Fibroblast of skin of back (primary cell): Measurements from ENCODE around the gene KIAA0232.
"Not testable (repeated sequence)": the region's sequence is repeated elsewhere in the genome, so short reads cannot be mapped to it uniquely, and the experiment has no call there.

ENCODE experiments used
- DNase-seq: peaks from one replicate; pipeline ENCODE4 v3.0.0-alpha.2; 2013

KIAA0232 gene

DNA sequence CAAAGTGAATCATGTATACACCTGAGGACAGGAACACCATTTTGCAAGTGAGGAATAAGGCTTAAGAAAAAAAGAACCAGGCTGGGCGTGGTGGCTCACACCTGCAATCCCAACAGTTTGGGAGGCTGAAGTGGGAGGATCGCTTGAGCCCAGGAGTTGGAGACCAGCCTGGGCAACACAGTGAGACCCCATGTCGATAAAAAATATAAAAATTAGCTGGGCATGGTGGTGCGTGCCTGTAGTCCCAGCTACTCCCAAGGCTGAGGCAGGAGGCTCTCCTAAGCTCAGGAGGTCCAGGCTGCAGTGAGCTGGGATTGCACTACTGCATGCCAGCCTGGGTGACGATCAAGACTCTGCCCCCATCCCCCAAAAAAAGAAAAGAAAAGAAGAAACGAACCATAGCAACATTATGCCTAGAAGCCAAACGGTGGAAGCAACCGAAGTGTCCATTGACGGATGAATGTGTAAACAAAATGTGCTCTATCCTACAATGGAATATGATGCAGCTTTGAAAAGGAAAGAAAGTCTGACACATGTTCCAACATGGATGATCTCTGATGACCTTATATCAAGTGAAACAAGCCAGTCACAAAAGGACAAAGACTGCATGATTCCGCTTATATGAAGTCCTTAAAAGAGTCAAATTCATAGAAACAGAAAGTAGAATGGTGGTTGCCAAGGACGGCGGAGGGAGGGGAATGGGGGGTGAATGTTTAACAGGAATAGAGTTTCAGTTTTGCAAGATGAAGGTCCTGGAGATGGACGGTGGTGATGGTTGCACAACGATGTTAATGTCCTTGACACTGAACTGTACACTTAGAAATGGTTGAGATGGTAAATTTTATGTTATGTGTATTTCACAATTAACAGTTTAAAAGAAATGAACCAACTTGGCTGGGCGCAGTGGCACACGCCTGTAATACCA lies 8.6 kb upstream of the KIAA0232 start:
- DNase-seq, result no peak

DNA sequence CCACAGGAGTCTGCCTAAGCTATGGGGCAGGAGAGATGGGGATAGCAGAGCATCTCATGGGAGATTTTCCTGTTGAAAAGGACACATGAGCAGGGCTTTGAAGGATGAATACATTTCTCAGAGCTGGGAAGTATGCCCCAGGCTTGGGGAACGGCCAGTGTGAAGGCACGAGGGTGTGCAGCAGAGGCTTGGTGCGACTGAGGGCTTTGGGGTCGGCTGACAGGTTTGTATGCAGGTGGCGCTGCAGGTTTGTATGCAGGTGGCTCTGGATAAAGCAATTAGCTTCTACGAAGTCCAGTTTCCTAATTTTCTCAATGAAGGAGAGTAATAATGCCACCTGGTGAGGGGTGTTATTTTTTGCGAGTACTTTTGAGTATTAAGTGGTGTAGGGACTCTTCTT lies 6.8 kb upstream of the KIAA0232 start:
- no peak for DNase-seq

DNA sequence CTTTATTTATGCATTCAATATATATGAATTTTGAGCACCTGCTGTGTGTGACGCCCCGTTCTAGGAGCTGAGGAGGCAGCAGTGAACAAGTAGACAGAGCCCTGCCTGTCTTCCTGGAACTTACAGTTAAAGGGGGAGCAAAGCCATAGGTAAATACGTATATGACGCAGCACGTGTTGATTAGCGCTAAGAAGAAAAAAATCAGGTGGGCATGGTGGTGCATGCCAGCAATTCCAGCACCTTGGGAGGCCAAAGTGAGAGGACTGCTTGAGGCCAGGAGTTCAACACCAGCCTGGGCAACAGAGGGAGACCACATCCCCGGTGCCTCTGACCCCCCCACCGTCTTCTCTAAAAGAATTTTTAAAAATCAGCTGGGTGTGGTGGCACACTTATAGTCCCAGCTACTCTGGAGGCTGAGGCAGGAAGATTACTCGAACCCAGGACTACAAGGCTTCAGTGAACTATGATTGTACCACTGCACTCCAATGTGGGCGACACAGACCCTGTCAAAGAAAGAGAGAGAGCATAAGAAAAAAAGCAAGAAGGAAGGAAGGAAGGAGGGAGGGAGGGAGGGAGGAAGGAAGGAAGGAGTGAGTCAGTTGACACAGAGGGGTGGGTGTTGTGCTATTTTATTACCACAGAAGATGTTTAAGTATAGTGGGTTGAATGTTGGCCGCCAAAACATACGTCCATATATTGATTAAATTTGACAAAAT lies 5.4 kb upstream of the KIAA0232 start:
- no peak for DNase-seq

DNA sequence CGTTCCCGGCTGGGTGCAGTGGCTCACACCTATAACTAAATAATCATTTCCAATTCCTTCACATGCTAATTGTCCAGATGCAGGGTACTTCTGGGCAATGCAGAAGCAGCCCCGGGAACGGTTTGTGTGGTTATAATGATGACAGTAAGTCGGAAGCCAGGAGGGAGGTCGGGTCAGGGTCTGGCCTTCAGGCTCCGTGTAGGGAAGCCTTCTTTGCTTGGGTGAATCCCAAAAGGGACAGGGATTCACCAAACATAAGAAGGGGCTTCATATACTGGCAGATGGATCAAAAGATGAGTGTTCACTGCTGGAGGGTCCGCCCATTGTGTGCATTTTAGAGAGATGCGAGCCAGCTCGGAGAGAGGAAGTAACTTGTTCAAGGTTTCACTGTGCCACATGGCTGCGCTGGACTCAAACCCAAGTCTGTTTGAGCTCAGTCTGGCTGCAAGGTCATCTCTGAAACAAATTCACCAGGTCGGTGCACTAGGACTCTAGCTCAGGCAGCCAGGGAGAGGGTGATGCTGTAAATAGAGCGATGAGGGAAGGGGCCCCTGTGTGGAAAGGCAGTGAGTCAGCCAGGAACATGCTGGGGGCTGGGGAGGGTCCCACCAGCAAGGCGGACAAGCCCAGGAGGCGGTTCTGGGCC lies 4.8 kb upstream of the KIAA0232 start:
- DNase-seq, result no peak

DNA sequence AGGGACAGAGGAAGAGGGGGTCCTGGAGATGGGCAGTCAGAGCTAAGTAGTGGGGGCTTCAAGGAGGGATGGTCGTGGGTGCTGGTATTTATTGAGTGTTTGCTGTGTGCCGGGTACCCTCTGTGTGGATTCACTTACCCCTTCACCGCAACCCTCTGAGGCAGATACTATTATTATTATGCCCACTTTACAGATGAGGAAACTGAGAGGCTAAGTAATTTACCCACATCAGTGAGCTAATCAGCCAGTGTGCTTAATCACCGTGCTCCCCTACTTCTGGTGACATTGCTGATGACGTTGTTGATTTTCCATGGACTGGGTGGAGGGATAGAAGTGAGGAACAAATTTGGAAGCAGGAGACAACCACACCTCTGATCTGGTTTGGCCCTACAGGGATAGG lies 4.1 kb upstream of the KIAA0232 start:
- no peak for DNase-seq

DNA sequence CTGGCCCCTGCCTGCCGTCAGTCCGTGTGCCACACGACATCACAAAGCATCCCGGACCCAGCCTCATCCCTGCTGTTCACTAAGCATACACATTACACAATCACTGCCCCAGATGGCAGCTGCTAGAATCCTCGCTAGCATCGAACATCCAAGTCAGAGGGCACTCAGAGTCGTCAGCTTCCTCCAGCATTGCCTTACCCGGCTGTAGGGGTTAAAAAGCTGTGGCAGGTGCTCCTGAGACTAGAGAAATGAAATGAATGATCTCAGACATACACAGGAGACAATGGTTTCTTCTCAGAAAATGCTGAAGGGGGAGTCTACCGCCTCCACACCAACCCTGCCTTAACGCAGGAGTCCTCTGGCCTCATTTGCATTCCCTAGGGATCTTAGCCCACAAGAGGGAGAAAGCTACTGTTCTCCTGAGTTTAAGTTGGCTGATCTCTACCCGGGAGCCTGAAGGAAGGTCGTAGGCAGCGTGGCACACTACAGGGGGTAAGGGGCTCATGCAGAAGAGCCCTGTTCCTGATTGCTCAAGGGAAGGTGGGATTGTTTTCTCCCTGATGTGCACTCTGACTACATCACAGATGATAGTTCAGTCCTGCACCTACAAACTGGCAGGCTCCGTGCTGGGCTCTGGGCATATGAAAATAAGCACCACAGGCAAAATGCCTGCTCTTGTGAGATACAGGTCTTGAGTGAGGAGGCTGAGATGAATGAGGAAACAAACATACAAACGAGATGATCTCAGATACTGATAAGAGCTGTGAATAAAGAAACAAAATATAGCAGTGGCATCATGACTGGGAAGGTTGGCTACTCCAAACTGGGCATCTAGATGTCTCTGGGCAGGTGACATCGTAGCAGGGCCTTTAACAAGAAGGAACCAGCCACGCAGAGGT lies 2.6 kb upstream of the KIAA0232 start:
- DNase-seq, result peak; percentile 29

DNA sequence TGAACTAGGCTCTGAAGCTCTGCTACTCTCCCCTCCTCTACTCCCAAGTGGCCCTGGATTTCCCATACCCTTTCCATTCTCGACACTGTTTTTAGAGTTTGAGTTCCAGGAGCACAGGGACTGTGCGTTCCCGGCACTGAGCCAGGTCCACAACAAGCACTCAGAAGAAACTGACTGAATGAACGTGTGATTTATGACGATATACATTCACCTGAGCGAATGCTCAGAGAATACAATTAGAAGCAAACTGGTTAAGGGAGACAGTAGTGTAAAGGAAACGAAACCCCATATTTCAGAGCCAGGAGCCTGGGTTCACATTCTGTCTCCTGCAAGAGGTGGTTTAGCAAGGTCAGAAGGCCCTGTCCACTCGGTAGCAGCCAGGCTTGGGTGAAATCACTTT lies 1.4 kb upstream of the KIAA0232 start:
- DNase-seq, result no peak

DNA sequence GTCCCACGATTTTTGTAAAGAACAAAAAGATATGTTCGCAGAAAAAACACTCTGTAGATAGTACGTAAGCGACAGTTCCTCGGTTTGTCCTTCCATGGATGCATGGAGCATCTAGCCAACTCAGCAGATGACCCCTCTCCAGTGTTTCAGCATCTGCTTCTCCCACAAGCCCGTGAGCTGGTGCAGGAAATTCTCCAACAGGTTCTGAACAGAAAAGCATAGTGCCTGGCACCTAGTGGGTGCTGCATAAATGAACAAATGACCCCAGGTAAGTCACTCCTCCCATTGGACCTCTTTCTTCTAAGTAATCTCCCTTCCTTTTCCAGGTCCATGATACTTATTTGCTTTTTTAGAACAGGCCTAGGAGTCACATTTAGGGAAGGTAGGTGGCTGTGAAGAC lies 966 bp upstream of the KIAA0232 start:
- DNase-seq, result no peak

DNA sequence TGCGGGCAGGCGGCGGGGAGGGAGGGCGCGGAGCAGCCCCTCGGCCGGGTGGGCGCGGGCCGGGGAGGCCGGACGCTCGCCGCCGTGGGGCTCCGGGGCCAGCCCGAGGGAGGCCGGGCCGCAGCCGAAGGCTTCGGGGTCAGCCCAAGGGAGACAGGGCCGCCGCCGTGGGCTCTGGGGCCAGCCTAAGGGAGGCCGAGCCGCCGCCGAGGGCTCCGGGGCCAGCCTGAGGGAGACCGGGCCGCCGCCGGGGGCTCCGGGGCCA lies 251 bp downstream of the KIAA0232 start:
- DNase-seq, result no peak

DNA sequence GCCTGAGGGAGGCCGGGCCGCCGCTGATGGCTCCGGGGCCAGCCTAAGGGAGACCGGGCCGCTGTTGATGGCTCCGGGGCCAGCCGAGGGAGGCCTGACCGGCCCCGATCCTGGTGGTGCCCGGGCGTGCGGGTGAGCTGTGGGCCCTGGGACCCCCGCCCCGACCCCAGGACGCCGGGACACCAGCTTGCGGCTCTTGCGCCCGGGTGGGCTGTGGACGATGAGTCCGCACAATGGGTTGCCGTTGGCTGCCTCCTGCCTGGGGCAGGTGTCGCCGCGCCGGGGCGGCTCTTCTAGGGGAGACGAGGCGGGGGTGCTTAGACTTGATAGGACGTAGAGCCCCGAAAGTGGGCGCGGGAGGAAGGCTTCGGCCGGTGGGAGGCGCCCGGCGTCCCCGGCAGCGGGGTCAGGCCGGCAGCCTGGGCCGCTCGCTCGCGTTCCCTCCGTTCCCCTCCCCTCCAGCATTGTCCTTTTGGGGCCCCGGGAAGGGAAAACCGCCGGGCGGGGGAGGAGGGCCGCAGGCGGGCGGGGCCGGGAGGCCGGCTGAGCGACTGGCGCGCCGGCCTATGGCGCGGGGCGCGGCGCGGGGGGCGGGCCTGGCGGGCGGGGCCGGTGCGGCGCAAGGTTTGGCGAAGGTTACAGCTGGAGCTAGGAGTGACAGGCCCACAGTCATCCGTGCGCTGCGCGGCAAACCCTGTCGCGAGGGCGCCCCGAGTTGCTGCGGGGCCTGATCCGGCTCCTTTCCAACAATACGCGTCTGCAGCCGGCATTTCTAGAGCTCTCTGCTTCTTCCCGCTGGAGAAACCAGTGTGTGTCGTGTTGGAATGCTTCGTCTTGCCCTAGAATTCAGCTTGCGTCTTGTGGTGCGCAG lies 819 bp downstream of the KIAA0232 start:
- DNase-seq, result peak; percentile 88

DNA sequence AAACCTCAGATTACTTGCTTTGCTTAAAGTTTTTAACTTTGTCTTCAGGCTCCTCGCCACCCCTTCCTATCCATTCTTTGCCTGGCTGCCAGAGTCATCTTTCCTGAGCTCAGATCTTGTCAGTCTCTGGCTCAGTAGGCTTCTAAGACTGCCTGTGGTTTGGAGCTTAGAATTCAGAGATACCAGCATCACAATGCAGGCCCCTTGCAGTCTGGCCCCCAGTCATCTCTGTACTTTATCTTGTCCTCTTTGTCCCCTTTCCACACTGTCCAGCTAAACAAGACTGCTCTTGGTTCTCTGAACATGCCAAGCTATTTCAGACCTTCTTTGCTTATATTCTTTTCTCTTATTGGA lies 3.0 kb downstream of the KIAA0232 start:
- no peak for DNase-seq

DNA sequence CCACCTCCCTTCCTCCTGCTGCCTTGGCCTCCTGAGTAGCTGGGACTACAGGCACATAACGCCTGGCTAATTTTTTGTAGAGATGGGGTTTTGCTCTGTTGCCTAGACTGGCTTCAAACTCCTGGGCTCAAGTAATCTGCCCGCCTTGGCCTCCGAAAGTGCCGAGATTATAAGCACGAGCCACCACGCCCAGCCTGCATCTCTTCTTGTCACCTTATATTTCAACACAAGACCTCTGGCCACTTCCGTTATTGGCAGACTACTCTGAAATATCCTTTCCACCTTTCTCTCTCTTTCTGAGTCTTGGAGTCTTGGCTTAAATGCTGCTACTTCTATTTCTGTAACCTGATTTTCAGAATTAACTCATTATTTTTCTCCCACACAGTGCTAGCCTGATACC lies 5.6 kb downstream of the KIAA0232 start:
- no peak for DNase-seq

DNA sequence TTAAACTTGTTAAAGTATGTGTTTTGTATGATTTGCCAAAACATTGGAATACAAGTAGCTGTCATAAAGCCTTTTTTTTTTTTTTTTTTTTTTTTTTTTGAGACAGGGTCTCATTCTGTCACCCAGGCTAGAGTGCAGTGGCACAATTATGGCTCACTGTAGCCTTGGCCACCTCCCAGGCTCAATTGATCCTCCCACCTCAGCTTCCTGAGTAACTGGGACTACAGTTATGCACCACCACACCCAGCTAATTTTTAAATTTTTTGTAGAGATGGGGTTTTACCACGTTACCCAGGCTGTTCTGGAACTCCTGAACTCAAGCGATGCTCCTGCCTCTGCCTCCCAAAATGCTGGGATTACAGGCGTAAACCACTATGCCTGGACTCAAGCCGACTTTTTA lies 8.7 kb downstream of the KIAA0232 start:
- not testable (repeated sequence) for DNase-seq

DNA sequence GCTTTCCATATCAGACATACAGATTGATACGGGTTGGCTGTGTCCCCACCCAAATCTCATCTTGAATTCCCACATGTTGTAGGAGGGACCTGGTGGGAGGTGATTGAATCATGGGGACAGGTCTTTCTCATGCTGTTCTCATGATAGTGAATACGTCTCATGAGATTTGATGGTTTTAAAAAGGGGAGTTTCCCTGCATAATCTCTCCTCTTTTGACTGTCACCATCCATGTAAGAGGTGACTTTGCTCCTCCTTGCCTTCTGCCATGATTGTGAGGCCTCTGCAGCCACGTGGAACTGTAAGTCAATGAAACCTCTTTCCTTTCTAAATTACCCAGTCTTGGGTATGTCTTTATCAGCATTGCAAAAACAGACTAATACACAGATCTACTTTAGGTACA lies 9.3 kb downstream of the KIAA0232 start:
- not testable (repeated sequence) for DNase-seq

DNA sequence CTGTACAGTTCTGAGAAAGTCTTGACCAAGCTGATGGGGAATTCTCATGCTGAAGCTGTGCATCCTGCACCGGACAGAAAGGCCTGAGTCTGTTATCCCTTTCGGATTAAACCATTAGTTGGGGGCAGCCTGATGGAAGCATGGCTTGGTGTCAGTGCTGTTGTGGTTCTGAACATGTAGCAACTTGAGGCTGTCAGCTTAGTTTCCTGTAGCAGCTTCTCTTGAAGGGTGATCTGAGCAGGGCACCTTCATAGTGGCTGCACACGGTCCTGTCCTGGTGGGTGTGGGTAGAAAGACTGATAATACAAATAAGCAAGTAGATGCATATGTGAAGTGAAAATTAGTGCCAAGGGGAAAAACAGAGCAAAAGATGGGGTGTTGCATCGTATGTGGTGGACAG lies 11.7 kb downstream of the KIAA0232 start:
- DNase-seq, result no peak

DNA sequence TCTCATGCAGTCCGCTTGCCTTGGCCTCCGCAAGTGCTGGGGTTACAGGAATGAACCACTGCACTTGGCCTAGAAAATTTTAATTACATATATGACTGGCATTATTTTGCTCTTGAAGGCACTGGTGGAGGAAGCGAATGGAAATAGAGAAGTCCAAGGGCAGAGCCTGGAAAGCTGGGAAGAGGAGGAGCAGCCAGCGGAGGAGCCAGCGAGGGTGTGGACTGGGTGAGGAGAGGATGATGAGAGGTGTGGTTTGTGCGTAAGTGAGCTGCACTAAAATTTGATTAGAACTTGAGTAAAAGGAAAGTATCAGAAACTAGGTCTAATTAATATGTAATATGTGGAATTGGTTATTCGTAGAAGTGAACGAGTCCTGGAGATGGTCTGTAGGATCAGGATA lies 13.3 kb downstream of the KIAA0232 start:
- DNase-seq, result no peak

DNA sequence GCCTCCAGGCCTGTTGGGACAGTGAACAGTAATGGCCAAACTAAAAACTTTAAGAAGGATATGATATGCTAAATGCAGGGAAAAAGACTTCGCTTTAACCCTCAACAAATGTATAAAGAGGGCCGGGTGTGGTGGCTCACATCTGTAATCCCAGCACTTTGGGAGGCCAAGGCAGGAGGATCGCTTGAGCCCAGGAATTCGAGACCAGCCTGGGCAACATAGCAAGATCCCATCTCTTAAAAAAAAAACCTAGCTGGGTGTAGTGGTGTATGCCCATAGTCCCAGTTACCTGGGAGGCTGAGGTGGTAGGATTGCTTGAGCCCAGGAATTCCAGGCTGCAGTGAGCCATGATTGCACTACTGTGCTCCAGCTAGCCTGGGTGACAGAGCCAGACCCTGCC lies 14.8 kb downstream of the KIAA0232 start:
- DNase-seq, result not testable (repeated sequence)

DNA sequence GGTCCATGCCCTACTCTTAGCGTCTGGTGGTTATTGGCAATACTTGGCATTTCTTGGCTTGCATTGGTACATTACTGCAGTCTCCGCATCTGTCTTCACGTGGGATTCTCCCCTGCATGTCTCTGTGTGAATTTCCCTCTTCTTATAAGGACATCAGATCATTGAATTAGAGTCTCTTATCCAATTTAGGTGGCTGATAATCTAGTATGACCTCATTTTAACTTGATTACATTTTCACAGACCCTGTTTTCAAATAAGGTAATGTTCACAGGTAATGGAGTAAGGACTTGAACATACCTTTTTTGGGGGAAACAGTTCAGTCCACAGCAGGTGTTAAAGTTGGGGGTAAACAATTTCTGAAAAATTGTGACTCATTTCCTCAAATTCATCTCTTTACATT lies 16.6 kb downstream of the KIAA0232 start:
- DNase-seq, result no peak

DNA sequence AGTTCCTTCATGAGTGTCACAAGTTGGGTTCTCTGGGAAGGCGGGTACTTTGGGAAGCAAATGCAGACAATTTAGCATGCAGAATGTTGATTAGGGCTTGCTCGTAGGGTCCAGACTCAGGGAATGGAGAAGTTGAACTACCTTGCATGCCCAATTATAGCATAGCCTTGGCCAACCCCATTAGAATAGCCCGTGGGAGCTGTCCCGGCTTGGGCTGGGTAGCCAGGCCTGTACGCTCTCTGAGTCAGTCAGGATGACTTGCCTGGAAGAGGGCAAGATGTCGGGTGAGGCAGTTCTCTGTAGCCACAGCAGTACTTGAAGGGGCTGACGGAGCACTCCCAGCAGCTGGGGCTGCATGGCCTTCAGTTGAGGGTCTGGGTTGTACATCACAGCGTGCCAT lies 19.5 kb downstream of the KIAA0232 start:
- DNase-seq, result no peak

DNA sequence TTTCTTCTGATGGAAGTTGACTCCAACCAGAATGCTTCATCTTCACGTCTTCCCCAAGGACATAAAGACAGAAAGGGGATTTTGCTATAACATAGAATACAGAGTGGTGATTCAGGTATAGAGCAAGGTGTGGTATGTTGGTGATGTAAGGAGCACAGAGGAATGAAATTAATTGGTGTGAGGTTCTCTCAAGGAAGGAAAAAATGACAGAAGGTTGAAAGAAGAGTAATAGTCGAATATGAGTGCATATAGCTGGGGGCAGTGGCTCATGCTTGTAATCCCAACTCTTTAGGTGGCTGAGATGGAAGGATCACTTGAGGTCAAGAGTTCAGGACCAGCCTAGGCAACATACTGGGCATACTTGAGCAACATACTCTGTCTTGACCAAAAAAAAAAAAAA lies 20.1 kb downstream of the KIAA0232 start:
- no peak for DNase-seq

DNA sequence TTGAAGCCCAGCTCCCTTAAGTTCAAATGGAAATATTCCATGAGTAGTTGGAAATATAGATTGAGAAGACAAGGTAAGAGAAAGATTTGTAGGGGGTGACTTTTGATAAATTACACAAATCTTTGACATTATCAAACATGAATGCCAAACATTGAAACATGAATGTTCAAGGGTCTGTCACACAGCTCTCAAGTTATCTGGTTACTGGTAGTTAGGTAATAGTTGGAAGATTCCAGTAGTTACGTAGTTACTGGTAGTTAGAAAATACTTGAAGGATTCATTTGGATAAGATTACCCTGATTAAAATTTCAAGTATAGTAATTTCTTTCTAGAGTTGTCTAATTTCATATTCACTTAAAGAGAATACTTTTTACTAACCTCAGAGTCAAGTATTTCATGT lies 20.7 kb downstream of the KIAA0232 start:
- no peak for DNase-seq
